Memory B cell (primary cell): ENCODE results near the gene PRODH2.
A peak's percentile ranks its signal among the peaks of the same experiment; 100 is the strongest.
"Not testable (repeated sequence)": the region's sequence is repeated elsewhere in the genome, so short reads cannot be mapped to it uniquely, and the experiment has no call there.

Source experiments
- ATAC-seq: fragments of 150-1000 bp; cut with Tn5 transposase; 2 replicates; pipeline ENCODE4 v1.10.0; 2021; ENCODE audit warnings: low read depth, mild to moderate bottlenecking, moderate library complexity
- DNase-seq, 2 donors: peaks; one replicate each; pipeline ENCODE4 v3.0.0; 2022; ENCODE audit warnings: low spot score in 2 of 2
- H3K27ac Mint-ChIP-seq: one replicate; pipeline ENCODE4 v1.8.0; 2022; ENCODE audit warnings: mild to moderate bottlenecking, moderate library complexity, mixed read lengths
- H3K27me3 Mint-ChIP-seq: one replicate; pipeline ENCODE4 v1.8.0; 2022; ENCODE audit warnings: mixed read lengths
- H3K36me3 Mint-ChIP-seq: one replicate; pipeline ENCODE4 v1.8.0; 2022; ENCODE audit warnings: mild to moderate bottlenecking, mixed read lengths
- H3K4me1 Mint-ChIP-seq: one replicate; pipeline ENCODE4 v1.8.0; 2022; ENCODE audit warnings: mixed read lengths
- H3K4me3 Mint-ChIP-seq: one replicate; pipeline ENCODE4 v1.8.0; 2022; ENCODE audit warnings: mild to moderate bottlenecking, moderate library complexity, mixed read lengths
- H3K9me3 Mint-ChIP-seq: one replicate; pipeline ENCODE4 v1.8.0; 2022; ENCODE audit warnings: mixed read lengths

The PRODH2 gene

DNA sequence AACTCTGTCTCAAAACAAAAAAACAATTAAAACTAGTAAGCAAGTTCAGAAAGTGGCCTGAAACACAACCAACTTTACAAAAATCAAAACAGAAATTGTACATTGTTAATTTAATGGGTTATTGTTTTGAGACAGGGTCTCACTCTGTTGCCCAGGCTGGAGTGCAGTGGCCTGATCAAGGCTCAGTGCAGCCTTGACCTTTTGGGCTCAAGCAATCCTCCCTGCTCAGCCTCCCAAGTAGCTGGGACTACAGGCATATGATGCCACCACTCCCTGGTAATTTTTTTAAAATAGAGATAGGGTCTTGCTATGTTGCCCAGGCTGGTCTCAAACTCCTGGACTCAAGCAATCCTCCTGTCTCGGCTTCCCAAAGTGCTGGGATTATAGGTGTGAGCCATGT lies 17.1 kb downstream of the PRODH2 start:
- not testable (repeated sequence) for DNase-seq, H3K27ac Mint-ChIP-seq, H3K36me3 Mint-ChIP-seq, H3K4me1 Mint-ChIP-seq, ATAC-seq, H3K4me3 Mint-ChIP-seq, H3K9me3 Mint-ChIP-seq
- peaks cover 26% of the 10 kb centered on the region for H3K27me3 Mint-ChIP-seq

DNA sequence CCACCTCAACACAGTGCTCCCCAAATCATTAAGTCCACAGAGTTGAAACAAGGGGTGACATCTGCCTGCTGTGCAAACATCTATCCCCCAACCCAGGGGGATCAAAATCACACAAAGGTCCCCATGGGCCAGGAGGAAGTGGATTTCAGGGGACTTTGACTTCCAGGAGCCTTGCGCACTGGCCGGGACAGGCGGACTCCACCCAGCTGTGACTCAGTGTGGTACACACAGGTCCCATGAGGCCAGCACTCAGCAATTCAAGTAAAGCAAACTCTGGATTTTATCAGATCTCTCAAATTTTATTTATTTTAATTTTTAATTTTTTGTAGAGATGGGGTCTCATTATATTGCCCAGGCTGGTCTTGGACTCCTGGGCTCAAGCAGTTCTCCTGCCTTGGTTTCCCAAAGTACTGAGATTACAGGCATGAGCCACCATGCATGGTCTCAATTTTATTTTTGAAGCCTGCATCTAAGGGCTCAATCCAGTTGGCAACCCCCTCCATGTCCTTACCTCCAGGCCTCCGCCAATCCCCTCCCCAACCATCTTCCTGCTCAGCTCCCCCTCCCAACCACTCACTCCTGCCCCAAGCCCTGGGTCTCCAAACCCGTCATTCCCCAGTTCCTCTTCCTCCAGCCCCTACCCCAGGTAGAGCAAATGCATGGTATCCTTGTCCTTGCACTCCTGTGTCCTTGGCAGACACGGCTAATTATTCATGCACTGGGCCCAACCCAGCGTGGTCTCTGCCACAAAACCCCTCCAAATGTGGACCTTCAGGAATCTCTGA lies 19.1 kb downstream of the PRODH2 start:
- Mint-ChIP-seq H3K4me3 (no peak overlapping the region), H3K27me3 (peaks cover 24% of the 10 kb centered on the region), H3K4me1 (peaks cover 7% of the 10 kb centered on the region), H3K36me3 (no peaks in the 10 kb centered on the region), H3K9me3 (no peaks in the 10 kb centered on the region), H3K27ac (no peak overlapping the region)
- no peak for ATAC-seq
- no peak for DNase-seq

DNA sequence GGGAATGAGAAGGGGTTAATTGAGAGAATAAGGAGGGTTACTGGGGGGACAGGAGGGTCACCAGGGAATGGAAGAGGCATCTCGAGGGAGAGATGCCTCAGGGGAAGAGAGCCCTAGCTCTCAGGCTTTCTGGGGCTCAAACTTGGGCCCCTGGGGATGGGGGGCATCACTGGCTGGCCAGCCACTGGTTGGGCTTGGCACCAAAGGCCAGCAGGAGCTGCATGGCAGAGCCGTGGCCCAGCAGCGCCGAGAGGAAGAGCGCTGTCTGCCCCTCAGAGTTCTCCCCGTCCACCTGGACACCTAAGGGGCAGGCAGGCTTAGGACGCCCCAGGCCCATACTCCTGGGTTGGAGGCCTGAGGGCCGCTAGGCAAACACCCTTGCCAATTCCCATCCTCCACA lies 19.8 kb downstream of the PRODH2 start:
- H3K9me3 Mint-ChIP-seq, result no peaks in the 10 kb centered on the region
- peaks cover 7% of the 10 kb centered on the region for H3K4me1 Mint-ChIP-seq
- ATAC-seq (no peak), DNase-seq (no peak)
- no peak overlapping the region for H3K4me3 Mint-ChIP-seq
- H3K27ac Mint-ChIP-seq, result no peak overlapping the region
- no peaks in the 10 kb centered on the region for H3K36me3 Mint-ChIP-seq
- H3K27me3 Mint-ChIP-seq, result peaks cover 22% of the 10 kb centered on the region

DNA sequence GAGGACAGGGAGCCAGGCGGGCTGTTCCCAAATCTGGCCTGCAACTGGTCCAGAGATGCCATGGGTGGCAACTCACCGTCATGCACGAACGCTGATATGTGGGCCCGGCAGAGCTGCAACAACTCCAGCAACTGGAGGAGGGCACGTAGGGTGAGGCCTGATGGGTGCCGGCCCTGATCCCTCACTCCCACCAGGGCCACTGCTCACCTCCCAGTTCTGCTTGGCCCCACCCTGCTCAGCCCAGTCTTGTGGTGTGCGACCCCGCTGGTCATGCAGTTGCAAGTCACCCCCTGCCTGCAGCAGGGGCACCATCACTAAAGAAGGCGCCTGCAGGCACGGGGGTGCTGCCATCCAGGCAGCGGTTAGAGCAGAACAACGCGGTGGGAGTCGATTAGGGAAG lies 20.3 kb downstream of the PRODH2 start:
- Mint-ChIP-seq H3K9me3 (no peaks in the 10 kb centered on the region), H3K36me3 (no peaks in the 10 kb centered on the region), H3K27me3 (peaks cover 20% of the 10 kb centered on the region), H3K27ac (no peak overlapping the region), H3K4me1 (peaks cover 6% of the 10 kb centered on the region), H3K4me3 (no peak overlapping the region)
- ATAC-seq (no peak), DNase-seq (no peak)

DNA sequence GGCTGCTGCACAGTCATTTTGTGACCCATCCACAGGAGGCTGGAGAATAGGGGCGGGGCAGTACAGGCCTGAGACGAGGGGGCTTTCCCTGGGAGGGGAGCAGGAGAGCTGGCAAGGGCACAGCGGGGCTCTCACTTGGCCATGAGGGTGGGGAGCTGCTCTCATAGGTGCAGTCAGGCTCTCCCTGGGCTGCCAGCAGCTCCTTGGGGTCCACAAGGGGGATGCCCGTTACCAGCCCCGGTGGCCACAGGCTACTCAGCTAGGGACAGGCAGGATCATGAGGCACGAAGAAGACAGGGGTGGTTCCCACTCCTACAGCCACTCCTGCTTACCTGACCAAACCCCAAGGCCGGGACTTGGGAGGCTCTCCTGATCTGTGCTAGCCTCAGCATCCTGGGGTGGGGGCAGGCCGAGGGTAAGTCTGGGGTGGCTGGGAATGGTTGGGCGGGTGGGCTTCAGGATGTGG lies 20.8 kb downstream of the PRODH2 start:
- ATAC-seq, result no peak
- H3K9me3 Mint-ChIP-seq, result no peaks in the 10 kb centered on the region
- H3K36me3 Mint-ChIP-seq, result no peaks in the 10 kb centered on the region
- H3K27me3 Mint-ChIP-seq, result peaks cover 15% of the 10 kb centered on the region
- H3K4me1 Mint-ChIP-seq, result peaks cover 2% of the 10 kb centered on the region
- no peak overlapping the region for H3K27ac Mint-ChIP-seq
- no peak overlapping the region for H3K4me3 Mint-ChIP-seq
- no peak for DNase-seq

DNA sequence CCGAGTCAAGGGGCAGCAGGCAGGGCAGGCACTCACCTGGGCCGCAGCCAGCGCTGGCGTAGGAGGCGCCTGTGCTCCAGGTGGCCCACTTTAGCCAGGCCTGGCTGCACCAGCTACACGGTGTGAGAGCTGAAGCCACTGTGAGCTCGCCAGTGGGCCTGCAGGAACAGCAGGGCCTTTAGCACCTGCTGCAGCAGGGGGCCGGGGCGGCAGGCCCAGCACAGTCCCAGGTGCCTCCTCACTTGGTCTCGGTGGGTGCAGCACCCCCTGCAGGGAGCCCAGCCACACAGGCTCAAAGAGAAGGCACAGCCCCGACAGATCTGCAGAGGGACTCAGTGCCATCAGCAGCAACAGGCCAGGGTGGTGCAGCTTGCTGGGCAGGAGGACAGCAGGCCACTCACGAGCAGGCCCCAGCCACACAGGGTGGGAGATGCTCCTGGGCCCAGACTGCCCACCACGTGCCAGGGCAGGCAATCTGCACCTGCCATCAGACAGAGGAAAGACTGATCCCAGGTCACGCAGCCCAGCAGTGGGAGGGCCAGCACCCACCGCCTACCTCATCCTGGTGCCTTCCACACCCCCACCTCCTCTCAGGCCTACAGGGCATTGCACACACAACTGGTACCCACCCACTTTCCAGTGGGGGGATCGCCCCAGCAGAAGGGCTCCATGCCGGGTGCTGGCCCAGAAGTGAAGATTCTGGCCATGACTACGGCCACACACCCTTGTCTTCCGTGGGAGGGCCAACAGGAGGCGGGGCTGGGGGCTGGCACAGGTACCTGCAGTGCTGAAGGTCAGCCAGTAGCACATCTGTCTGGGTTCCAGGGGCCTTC lies 21.4 kb downstream of the PRODH2 start:
- no peaks in the 10 kb centered on the region for H3K4me1 Mint-ChIP-seq
- no peak overlapping the region for H3K27ac Mint-ChIP-seq
- no peak overlapping the region for H3K4me3 Mint-ChIP-seq
- no peaks in the 10 kb centered on the region for H3K36me3 Mint-ChIP-seq
- no peaks in the 10 kb centered on the region for H3K9me3 Mint-ChIP-seq
- ATAC-seq (peak; percentile 44), DNase-seq (no peak)
- peaks cover 10% of the 10 kb centered on the region for H3K27me3 Mint-ChIP-seq

DNA sequence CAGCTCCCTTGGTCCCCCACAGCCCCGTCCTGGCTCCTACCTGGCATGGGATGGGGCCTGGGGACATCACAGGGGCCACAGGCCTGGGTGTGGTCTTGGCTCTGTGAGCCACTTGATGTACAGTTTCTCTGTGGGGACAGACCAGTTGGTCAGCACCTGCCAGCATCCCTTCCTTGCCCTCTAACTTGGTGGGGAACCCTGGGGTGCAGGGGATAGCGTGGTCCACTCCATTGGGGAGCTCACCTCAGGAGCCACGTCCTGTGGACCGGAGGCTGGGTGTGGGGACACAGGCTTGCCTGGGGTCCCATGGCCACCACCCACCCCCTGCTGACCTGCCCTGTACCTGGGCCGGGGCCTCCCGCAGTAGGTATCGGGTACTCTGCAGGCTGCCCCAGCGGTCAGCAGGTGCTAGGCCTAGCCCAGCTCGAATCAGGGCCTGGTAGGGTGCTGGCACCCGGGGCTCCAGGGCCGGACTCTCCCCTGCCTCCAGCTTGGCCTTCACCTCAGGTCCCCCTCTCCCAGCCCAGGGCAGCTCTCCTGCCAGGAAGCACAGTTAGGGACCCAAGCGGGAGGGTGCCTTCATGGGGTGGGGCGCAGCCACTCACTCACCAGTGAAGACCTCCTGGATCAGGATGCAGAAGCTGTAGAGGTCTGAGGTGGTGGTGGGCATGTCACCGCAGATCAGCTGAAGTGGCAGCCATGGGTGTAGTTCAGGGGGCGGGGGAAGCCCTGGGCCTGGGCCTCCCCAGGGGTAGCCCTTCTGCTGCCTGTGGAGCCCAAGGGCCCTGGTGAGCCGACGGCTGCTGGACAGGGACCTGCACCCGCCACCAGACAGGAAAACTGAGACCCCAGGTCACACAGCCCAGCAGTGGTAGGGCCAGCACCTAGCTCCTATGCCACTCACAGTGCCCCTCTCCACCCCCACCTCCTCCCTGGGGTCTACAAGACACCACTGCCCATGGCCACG lies 22.4 kb downstream of the PRODH2 start:
- Mint-ChIP-seq H3K36me3 (no peaks in the 10 kb centered on the region), H3K4me1 (no peaks in the 10 kb centered on the region), H3K4me3 (no peak overlapping the region), H3K27me3 (peaks cover 6% of the 10 kb centered on the region), H3K9me3 (no peaks in the 10 kb centered on the region), H3K27ac (no peak overlapping the region)
- DNase-seq (no peak), ATAC-seq (no peak)

DNA sequence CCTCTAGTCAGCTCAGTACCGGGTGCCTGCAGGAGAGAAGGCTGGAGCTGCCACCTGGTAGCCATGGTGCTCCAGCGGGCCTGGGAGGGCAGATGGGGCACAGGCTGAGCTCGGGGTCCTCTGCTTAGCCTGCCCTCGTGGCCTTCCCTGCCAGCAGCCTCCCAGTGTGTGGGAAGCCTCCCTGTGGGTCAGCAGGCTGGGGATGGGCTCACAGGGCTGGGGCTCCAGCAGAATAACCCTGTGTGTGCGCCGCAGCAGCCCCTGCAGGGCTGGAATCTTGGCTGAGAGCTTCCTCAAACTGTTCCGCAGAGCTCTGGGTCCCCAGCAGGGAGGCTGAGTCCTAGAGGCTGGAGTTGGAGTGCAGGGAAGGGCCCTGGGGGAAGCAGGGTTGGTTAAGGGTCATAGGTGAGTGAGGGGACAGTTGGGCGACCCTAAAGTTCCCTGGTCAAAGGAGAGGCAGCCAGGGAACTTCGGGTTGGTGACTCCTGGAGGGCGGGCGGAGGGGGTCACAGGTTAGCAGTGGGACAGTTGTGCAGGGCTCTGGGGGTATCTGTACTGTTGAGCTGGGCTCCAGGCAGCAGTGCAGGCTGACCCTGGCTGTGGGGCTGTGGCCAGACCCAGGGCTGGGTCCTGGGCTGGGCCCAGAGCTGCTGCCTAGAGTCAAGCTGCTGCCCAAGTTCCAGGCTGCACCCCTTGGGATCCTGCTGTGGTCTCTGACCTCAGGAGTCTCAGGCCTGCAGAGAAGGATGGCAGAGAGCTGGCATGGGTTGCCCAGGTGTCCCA lies 23.3 kb downstream of the PRODH2 start:
- Mint-ChIP-seq H3K9me3 (no peaks in the 10 kb centered on the region), H3K27ac (no peak overlapping the region), H3K36me3 (no peaks in the 10 kb centered on the region), H3K27me3 (peaks cover 6% of the 10 kb centered on the region), H3K4me3 (no peak overlapping the region), H3K4me1 (no peaks in the 10 kb centered on the region)
- ATAC-seq (no peak), DNase-seq (no peak)

DNA sequence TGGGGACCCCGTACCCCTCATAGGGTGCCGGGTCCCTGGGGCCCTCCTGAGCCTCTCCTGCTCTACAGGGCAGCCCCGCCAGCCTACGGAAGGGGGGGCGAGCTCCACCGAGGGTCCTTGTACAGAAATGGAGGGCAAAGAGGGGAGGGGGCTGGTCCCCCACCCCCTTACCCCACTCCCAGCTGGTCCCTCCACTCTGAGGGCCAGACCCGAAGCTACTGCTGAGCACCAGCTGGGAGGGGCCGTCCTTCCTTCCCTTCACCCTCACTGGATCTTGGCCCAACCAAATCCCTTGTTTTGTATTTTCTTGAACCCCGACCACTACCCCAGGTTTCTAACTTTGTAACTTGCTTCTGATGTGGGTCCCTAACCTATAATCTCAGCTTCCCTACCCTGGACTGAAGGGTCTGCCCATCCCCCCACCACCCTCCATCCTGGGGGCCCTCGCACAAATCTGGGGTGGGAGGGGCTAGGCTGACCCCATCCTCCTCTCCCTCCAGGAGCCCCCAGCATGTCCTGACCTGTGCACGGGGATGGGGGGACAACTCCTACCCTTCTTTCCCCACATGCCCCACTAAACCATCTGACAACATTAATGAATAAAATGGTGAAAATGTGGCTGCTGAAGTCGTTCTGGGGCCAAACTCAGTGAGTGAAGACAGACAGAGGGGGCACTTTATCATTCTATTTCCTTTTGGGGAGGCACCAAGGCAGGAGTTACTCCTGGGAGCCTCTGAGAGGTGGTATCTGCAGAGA lies 24.3 kb downstream of the PRODH2 start:
- no peaks in the 10 kb centered on the region for H3K4me1 Mint-ChIP-seq
- no peak for DNase-seq
- H3K27ac Mint-ChIP-seq, result no peak overlapping the region
- H3K9me3 Mint-ChIP-seq, result no peaks in the 10 kb centered on the region
- H3K4me3 Mint-ChIP-seq, result no peak overlapping the region
- peaks cover 3% of the 10 kb centered on the region for H3K27me3 Mint-ChIP-seq
- ATAC-seq, result no peak
- peaks cover under 1% of the 10 kb centered on the region for H3K36me3 Mint-ChIP-seq

DNA sequence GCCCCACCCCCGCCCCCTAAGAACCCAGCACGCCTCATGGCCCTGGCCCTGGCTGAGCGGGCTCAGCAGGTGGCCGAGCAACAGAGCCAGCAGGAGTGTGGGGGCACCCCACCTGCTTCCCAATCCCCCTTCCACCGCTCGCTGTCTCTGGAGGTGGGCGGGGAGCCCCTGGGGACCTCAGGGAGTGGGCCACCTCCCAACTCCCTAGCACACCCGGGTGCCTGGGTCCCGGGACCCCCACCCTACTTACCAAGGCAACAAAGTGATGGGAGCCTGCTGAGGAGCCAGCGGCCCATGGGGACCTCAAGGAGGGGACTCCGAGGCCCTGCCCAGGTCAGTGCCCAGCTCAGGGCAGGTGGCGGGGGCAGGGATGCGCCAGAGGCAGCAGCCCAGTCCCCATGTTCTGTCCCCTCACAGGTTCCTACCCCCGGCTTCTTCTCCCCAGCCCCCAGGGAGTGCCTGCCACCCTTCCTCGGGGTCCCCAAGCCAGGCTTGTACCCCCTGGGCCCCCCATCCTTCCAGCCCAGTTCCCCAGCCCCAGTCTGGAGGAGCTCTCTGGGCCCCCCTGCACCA lies 25.3 kb downstream of the PRODH2 start:
- no peak overlapping the region for H3K4me3 Mint-ChIP-seq
- no peaks in the 10 kb centered on the region for H3K4me1 Mint-ChIP-seq
- no peak overlapping the region for H3K27ac Mint-ChIP-seq
- DNase-seq (no peak), ATAC-seq (no peak)
- H3K9me3 Mint-ChIP-seq, result no peaks in the 10 kb centered on the region
- peaks cover 6% of the 10 kb centered on the region for H3K36me3 Mint-ChIP-seq
- H3K27me3 Mint-ChIP-seq, result no peaks in the 10 kb centered on the region

DNA sequence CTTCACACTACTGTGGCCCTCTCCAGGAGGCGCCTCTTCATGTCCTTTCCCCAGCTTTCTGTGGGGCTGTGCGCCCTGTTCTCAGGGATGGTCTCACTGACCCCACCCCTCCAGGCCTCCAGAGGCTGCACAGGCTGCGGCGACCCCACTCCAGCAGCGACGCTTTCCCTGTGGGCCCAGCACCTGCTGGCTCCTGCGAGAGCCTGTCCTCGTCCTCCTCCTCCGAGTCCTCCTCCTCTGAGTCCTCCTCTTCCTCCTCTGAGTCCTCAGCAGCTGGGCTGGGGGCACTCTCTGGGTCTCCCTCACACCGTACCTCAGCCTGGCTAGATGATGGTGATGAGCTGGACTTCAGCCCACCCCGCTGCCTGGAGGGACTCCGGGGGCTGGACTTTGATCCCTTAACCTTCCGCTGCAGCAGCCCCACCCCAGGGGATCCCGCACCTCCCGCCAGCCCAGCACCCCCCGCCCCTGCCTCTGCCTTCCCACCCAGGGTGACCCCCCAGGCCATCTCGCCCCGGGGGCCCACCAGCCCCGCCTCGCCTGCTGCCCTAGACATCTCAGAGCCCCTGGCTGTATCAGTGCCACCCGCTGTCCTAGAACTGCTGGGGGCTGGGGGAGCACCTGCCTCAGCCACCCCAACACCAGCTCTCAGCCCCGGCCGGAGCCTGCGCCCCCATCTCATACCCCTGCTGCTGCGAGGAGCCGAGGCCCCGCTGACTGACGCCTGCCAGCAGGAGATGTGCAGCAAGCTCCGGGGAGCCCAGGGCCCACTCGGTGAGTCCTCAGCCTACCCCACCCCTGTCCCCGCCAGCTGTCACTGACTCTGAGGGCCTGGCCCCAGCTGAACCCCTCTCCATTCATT lies 26.1 kb downstream of the PRODH2 start:
- ATAC-seq, result no peak
- Mint-ChIP-seq H3K4me1 (no peaks in the 10 kb centered on the region), H3K4me3 (no peak overlapping the region), H3K9me3 (no peaks in the 10 kb centered on the region), H3K27me3 (no peaks in the 10 kb centered on the region), H3K36me3 (peaks cover 6% of the 10 kb centered on the region), H3K27ac (no peak overlapping the region)
- no peak for DNase-seq

DNA sequence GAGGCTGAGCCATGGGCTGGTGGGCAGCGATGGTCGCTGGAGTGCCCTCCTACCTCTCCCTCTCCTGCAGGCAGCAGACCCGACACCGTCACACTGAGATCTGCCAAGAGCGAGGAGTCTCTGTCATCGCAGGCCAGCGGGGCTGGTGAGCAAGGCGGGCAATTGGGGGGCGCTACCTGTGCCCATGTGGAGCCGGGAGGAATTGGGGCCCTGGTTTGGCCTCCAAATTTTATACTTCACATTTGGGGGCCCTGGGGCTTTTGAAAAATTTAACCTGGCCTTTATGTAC lies 27.4 kb downstream of the PRODH2 start:
- Mint-ChIP-seq H3K27me3 (no peaks in the 10 kb centered on the region), H3K36me3 (peaks cover 7% of the 10 kb centered on the region), H3K4me3 (no peak overlapping the region), H3K4me1 (no peaks in the 10 kb centered on the region), H3K9me3 (no peaks in the 10 kb centered on the region), H3K27ac (no peak overlapping the region)
- DNase-seq (no peak), ATAC-seq (no peak)
